ENCODE results near the gene SAPCD1. TPM values are rescaled to one million over a fixed set of nuclear protein-coding genes. Genes with fewer than 3 reads are reported as not detected.

SAPCD1 gene
- total and polyA plus RNA-seq, 10 of the 15 experiments (the other 5 are each of a cell fraction or from before 2014, with no cell fraction given), result 1.6 to 13.0 (median 5.4) TPM

DNA sequence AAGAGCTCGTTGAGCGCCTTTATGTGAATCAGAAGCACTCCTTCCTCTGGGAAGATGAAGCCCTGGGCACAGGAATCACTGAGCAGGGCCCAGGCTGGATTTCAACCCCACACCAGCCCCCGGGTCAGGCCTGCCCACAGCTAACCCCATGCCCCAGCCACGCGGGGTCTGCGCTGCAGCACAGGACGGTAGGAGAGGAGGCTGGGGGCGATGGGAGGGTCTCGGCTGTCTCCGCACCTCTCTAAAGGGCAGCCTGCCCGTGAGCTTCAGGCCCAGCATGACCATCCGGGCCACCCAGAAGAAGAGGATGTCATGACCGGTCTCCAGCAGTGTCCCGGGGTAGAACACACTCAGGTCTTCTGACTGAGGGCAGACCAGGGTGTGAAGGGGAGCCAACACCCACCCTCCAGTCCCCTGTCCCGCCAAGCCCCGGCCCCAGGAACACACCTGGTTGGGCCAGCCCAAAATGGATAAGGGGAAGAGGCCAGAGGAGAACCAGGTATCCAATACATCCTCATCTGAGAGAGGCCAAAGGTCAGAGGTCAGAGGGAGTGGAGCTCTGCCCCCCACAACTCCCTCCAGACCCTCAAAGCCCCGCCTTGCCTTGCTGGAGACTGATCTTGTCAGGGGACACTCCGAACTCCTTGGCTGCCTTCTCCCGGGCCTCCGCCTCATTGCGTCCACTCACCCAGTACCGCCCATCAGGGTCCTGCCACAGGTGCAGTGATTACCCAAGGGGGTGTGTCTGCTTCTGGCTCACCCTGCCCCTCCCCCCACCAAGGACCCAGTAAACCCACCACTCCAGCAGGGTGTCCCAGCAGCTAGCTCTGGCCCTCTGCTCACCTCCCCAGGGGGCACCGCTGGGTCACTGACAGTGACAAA lies 19.0 kb downstream of the SAPCD1 start:
- Histone ChIP-seq H4K20me1 (ENCODE audit: control insufficient read depth, insufficient read depth) (no peaks in the 10 kb centered on the region), H3K4me1 (ENCODE audit: control insufficient read depth, insufficient read depth, low read length) (peaks cover 16% of the 10 kb centered on the region), H2AFZ (ENCODE audit: control insufficient read depth, low read depth, low read length) (no peak overlapping the region), H3K79me2 (ENCODE audit: control insufficient read depth, insufficient read depth, low read length) (no peaks in the 10 kb centered on the region), H3K4me2 (ENCODE audit: control insufficient read depth, insufficient read depth) (no peak overlapping the region), H3K36me3 (ENCODE audit: control insufficient read depth in 2 of 2, insufficient read depth in 2 of 2, low read length in 1 of 2) (peaks cover 6 to 51% of the 10 kb centered on the region in 2 experiments; a peak in 3 of 4 replicates), H3K27ac (ENCODE audit: control insufficient read depth, insufficient read depth) (no peak overlapping the region), H3K4me3 (no peak overlapping the region), H3K27me3 (replicated peaks in 1 of 2; ENCODE audit: control insufficient read depth in 2 of 2, insufficient read depth in 2 of 2, low read length in 1 of 2) (no peaks in the 10 kb centered on the region), H3K9ac (ENCODE audit: control insufficient read depth, insufficient read depth, low read length) (no peak overlapping the region), H3K9me3 (replicated peaks; ENCODE audit: control insufficient read depth, insufficient read depth, low read length) (no peaks in the 10 kb centered on the region)
- 80% methylated on average over 21 of the region's 23 CpGs for WGBS (ENCODE audit: insufficient coverage, insufficient replicate concordance, low lambda C conversion rate, missing lambda C conversion rate)
- ChIA-PET CTCF (interaction anchor here (4.1 kb wide), 1 partner anchor 14 kb away, joined by 12 read pairs; the partner anchor contains the start of gene VARS1), SMC1A (ENCODE audit: uncharacterized antibody, unreplicated experiment) (no interaction called here), RAD21 (ENCODE audit: unreplicated experiment) (no interaction called here), POLR2A (interaction anchor here (1.3 kb wide), 1 partner anchor 8 kb away, joined by 3 read pairs; no protein-coding TSS in a partner anchor)
- no peak for FAIRE-seq
- BruUV-seq (replicated peaks), result no TSS peak
- intact Hi-C loops (cut with micrococcal nuclease; ENCODE audit: unreplicated experiment), result no loop called here
- in situ Hi-C loops (cut with MboI), result no loop called here
- no peak for ATAC-seq
- no peak for DNase-seq (ENCODE audit: low read depth, low spot score)
- TF ChIP-seq FOXK2 (IDR thresholded peaks at IDR 0.05) (no peak), NR2F1 (conservative IDR thresholded peaks at IDR 0.05) (peak; percentile 50)

GRCh38 chr6:31782126-31782855 lies 19.8 kb downstream of the SAPCD1 start:
- no peak for ATAC-seq
- TSS peak; percentile 51 for BruUV-seq (replicated peaks)

More at GRCh38 chr6:31782126-31782855, 19.8 kb downstream of the SAPCD1 start:
- in situ Hi-C loops (cut with MboI), result no loop called here
- Histone ChIP-seq H3K27ac (ENCODE audit: control insufficient read depth, insufficient read depth) (no peak overlapping the region), H3K4me2 (ENCODE audit: control insufficient read depth, insufficient read depth) (no peak overlapping the region), H3K36me3 (ENCODE audit: control insufficient read depth in 2 of 2, insufficient read depth in 2 of 2, low read length in 1 of 2) (peaks cover 6 to 51% of the 10 kb centered on the region in 2 experiments; a peak in 3 of 4 replicates), H3K4me3 (no peak overlapping the region), H2AFZ (ENCODE audit: control insufficient read depth, low read depth, low read length) (no peak overlapping the region), H3K9ac (ENCODE audit: control insufficient read depth, insufficient read depth, low read length) (no peak overlapping the region), H3K79me2 (ENCODE audit: control insufficient read depth, insufficient read depth, low read length) (no peaks in the 10 kb centered on the region), H3K9me3 (replicated peaks; ENCODE audit: control insufficient read depth, insufficient read depth, low read length) (no peaks in the 10 kb centered on the region), H3K27me3 (replicated peaks in 1 of 2; ENCODE audit: control insufficient read depth in 2 of 2, insufficient read depth in 2 of 2, low read length in 1 of 2) (no peaks in the 10 kb centered on the region), H3K4me1 (ENCODE audit: control insufficient read depth, insufficient read depth, low read length) (peaks cover 8% of the 10 kb centered on the region), H4K20me1 (ENCODE audit: control insufficient read depth, insufficient read depth) (no peaks in the 10 kb centered on the region)
- intact Hi-C loops (cut with micrococcal nuclease; ENCODE audit: unreplicated experiment), result no loop called here
- TF ChIP-seq POLR2A (IDR thresholded peaks at IDR 0.05; ENCODE audit: low read depth, low read length) (peak; percentile 68), IKZF2 (IDR thresholded peaks at IDR 0.05) (no peak), ZNF217 (IDR thresholded peaks at IDR 0.05) (no peak)
- POLR2A ChIA-PET, result no interaction called here
- 92% methylated on average over 32 of the region's 32 CpGs for WGBS (ENCODE audit: insufficient coverage, insufficient replicate concordance, low lambda C conversion rate, missing lambda C conversion rate)
- CTCF ChIA-PET, result interaction anchor here (0.6 kb wide), 1 partner anchor 9 kb away, joined by 3 read pairs; no protein-coding TSS in a partner anchor
- SMC1A ChIA-PET (ENCODE audit: uncharacterized antibody, unreplicated experiment), result interaction anchor here (0.8 kb wide), 1 partner anchor 30 kb away, joined by 3 read pairs; no protein-coding TSS in a partner anchor
- no peak for FAIRE-seq
- DNase-seq (ENCODE audit: low read depth, low spot score), result no peak
- RAD21 ChIA-PET (ENCODE audit: unreplicated experiment), result no interaction called here

All from GM12878 (cell line).